ENCODE results near the gene HYAL3.
"Not testable (repeated sequence)": the region's sequence is repeated elsewhere in the genome, so short reads cannot be mapped to it uniquely, and the experiment has no call there.

Gene HYAL3

DNA sequence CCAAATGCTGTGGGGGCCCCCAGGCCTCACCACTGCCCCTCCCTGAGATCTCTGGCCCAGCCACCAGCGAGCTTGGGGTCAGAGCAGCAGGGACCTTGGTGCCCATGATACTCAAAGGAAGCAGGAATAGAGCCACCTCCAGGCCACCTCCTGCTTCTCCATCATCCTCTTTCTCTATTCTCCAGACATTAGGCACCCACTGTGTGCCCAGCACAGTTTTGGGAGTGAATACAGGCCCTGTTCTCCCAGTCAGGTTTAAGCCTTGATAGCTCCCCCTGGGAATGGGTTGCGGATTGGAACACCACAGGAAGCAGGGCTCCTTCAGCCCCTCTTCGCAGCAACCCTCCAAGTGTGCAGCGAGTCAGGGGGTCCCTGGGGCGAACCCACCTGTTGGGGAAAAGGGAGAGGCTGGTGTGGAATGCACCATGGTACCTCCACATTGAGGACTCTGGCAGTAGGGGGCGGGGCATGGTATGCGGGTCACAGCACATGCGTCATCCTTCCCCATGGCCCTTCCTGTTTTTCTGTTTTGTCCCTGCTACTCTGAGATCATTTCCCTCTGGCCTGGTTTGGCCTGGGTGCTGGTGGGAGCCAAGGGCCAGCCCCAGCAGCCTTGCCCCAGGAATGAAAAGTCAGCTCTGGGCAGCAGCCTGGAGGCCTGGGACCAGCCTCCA, 44.5 kb downstream of the HYAL3 start:
- no peak for DNase-seq

DNA sequence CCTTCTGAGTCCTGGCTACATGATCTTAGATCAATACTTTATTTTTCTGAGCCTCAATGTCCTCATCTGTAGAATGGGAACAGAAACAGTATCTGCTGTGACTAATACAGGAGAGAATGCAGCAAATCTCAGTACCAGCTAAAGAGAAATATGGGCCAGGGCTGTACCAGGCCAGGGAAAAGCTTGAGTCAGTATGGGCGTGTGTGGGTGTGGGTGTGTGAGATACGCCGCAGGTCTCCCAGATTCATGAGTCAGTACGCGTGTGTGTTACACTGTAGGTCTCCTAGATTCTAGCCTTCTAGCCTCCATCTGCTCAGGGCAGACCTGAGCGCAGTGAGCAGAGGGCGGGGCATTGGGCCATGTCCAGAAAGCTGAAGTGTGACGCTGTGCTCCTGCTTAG, 48.0 kb downstream of the HYAL3 start:
- no peak for DNase-seq

DNA sequence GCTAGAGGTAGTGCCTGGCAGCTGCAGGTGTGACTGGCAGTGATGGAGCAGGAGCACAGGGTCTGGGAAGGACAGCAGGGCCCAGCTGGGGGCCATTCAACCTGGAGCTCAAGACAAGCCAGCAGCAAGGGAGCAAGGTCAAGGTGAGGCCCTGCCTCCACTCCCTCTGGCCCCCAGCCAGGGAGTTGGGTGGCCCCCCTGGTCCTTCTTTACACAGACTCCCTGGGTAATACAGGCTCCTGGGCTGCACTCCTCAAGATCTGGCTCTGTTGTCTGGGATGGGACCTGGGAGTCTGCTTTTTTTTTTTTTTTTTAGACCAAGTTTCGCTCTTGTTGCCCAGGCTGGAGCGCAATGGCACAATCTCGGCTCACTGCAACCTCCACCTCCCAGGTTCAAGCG, 48.7 kb downstream of the HYAL3 start:
- DNase-seq = no peak

DNA sequence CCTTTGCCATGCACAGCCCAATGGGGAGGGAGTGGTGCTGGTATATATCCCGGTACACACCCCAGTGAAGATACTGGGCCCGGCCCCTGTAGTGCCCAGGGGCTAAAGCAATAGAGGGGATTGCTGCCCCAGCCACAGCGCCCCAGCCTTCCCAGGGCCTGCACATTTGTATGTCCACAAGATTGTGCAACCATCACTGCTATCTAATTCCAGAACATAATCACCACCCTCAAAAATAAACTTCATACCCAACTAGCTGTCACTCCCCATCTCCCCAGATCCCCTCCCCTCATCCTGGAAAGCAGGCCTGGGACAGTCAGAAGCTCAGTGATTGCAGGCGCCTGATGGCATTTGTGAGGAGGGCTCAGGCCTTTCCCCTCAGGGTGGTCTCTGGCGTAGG, 49.7 kb downstream of the HYAL3 start:
- no peak for DNase-seq

DNA sequence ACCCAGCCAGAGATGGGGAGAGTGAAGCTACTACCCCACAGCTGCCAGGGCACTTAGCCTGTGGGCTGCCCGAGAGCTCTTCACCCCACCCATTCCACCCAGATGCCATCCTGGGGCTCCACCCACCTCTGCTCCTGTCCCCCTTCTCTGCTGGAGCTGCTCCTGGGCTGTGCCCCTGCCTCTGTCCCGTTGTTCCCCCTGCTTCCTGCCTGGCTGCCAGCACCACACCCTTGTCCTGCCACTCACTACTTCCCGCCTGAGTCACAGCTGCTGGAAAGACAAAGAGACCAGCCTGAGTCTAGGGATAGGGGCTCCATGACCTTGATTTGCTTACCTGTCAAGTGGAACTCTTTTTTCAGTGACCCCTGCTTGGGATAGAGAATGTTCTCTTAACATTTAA, 50.8 kb downstream of the HYAL3 start:
- no peak for DNase-seq

DNA sequence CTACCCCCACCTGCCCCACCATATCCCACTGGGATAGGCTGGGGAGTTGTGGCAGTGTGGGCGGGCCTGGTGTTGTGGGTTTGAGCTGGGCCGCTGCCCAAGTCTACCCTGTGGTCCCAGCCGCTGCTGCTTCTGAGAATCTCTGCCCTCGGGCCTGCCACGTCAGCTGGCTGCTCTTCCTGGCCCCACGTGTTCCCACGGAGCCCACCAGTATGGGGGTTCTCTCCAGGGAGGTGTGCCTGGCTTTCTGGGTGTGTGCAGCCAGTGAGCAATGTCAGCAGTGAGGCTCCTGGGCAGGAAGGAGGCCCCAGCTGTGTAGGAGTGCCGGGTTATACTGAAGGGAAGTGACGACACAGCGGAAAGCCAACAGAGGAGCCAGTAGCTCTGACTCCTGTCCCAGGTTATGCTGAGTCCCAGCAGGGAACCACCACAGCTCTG, 52.7 kb downstream of the HYAL3 start:
- no peak for DNase-seq

DNA sequence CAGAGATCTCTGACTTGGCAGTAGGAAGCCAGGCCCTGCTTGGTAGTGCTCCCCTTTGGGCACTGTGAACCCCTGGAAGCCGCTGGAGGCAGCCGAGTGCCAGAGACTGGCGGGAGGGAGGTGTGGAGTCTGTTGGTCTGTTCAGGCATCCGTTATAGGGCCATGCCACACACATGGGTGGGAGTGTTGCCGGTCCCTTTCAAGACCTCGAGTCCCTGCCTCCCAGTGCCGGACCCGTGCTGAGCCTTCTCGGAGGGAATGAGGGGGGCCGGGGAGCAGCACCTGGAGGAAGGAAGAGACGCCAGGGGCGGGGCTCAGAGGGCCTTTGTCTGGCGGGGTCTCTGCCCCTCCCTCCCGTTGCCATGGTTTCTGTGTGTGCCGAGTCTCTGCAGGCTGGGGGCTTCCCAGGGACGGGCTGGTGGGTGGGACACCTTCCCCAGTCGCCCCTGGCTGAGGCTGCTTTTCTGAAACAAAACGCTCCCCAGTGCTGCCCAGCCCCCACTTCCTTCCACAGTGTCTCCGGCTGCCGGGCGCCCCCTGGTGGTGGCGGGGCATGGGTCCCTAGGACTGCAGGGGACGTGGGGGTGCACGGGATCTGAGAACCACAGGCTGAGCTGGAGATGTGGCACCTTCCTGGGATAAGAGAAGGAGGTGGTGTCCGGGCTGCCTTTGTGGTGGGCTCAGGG, 53.2 kb downstream of the HYAL3 start:
- DNase-seq = peak; percentile 34

DNA sequence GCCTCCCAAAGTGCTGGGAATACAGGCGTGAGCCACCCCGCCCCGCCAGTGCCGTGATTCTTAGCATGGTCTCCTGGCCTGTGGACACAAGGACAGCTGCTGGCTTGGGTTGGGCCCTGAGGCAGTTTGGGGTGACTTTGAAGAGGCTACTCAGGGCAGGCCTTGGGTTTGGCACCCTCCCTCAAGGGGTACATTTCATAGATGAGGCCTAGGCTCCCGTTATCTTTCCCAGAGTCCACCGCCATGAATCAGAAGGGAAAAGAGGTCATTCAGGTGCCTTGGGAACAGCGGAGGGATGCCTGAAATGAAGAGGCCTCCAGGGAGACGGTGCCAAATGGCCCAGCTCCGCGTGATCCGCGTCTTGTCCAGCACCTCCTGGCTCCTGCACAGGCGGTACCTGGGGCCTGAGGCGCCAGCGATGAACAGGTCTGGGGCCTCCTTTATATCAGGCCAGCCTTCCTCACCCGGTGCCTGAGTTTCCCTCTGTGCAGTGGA, 53.9 kb downstream of the HYAL3 start:
- DNase-seq = no peak

DNA sequence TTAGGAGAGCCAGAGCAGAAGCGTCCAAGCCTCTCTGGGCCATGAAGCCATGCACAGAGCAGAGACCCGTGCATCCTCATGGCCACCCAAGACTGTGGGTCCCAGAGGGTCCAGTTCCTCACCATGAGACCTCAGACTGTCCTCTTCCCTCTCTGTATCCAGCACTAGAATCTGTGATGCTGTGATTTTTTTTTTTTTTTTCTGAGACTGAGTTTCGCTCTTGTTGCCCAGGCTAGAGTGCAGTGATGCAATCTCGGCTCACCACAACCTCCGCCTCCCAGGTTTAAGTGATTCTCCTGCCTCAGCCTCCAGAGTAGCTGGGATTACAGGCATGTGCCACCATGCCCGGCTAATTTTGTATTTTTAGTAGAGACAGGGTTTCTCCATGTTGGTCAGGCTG, 54.4 kb downstream of the HYAL3 start:
- DNase-seq = not testable (repeated sequence)

DNA sequence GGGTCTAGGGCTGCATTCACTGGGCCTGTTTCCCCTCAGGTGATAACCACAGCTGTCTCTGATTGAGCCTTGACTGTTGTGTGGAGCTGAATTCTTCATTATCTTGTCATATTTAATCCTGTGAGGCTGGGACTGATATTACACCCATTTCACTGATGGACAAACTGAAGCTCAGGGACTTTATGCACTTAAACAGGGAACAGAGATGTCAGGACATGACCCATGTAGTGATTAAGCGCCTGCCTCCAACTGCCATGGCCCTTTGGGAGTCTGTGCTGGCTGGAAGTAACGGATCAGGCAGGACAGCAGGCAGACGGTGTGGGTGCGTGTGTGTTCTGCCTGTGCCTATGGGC, 55.7 kb downstream of the HYAL3 start:
- DNase-seq = no peak

DNA sequence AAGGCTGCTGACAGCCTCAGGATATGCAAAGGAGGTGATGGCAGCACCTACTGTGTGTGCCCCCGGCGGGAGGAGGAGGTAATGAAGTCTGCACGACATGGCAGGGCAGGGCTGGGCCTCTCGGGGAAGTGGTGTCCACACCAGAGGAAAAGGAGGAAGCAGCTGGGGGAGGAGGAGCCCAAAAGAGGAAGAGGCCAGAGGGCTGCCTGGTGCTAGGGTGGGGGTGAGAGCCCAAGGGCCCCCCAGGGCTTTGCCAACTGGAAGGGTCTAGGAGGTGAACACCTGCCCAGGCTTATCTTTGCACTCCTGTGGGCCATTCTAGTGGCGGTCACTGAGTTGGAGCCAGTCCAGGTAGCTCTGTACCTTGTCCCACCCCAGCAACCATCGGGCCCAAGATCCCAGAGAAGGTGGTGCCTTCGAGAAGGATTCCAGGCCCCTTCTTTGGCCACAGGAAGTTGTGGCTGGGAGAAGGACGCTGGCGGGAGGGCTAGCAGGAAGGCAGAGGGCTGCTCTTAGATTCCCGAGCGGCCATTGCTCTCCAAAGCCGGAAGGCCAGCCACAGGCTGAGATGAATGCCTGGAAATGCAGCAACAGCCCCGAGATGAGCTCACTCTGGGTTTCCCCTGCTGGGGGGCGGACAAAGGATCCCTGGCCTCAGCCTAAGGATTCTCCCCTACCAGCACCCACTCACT, 56.2 kb downstream of the HYAL3 start:
- DNase-seq = no peak
